ENCODE data around the gene OR8B12. TPM values are rescaled to one million over a fixed set of nuclear protein-coding genes. Genes with fewer than 3 reads are reported as not detected.

The OR8B12 gene
- total RNA-seq, 1 donor from 2014 or later, result not detected

DNA sequence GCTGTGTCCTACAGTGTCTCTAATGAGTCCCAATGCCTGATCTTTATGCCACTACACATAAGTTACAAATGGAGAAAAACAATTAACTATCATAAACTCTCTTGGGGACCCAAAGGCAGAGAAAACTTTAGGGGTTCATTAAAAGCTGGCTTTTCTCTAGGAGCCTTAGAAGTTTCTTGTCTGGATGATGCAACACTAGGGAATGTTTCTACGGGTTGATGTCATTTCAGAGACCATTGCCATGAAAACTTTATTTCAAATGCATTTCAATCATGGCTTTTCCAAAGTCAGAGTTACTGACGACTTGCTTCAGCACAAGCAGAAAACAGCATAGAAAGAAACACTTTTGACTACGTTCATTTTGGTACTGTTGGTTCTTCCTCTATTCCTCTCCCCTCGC is 8.5 kb upstream of the OR8B12 start:
- DNase-seq (ENCODE audit: low spot score), result no peak
- no peaks in the 10 kb centered on the region for H3K9me3 Mint-ChIP-seq
- H3K36me3 Mint-ChIP-seq (ENCODE audit: low read depth), result no peaks in the 10 kb centered on the region
- intact Hi-C loops (cut with micrococcal nuclease), result no loop called here
- no peak overlapping the region for H3K4me3 Mint-ChIP-seq
- no peak overlapping the region for H3K27ac Mint-ChIP-seq
- H3K4me1 Mint-ChIP-seq (ENCODE audit: low read depth), result no peaks in the 10 kb centered on the region
- H3K27me3 Mint-ChIP-seq (ENCODE audit: insufficient read depth), result no peaks in the 10 kb centered on the region

GRCh38 chr11:124551189-124551588 is 7.7 kb upstream of the OR8B12 start:
- Mint-ChIP-seq H3K27ac (no peak overlapping the region), H3K9me3 (no peaks in the 10 kb centered on the region), H3K27me3 (ENCODE audit: insufficient read depth) (no peaks in the 10 kb centered on the region), H3K4me1 (ENCODE audit: low read depth) (no peaks in the 10 kb centered on the region), H3K4me3 (no peak overlapping the region), H3K36me3 (ENCODE audit: low read depth) (no peaks in the 10 kb centered on the region)
- DNase-seq (ENCODE audit: low spot score), result no peak
- intact Hi-C loops (cut with micrococcal nuclease), result no loop called here

GRCh38 chr11:124543145-124543544 is 309 bp downstream of the OR8B12 start:
- Mint-ChIP-seq H3K27ac (no peak overlapping the region), H3K9me3 (no peaks in the 10 kb centered on the region), H3K36me3 (ENCODE audit: low read depth) (no peaks in the 10 kb centered on the region), H3K27me3 (ENCODE audit: insufficient read depth) (peaks cover 14% of the 10 kb centered on the region), H3K4me1 (ENCODE audit: low read depth) (no peaks in the 10 kb centered on the region), H3K4me3 (no peak overlapping the region)
- DNase-seq (ENCODE audit: low spot score), result no peak
- intact Hi-C loops (cut with micrococcal nuclease), result no loop called here

DNA sequence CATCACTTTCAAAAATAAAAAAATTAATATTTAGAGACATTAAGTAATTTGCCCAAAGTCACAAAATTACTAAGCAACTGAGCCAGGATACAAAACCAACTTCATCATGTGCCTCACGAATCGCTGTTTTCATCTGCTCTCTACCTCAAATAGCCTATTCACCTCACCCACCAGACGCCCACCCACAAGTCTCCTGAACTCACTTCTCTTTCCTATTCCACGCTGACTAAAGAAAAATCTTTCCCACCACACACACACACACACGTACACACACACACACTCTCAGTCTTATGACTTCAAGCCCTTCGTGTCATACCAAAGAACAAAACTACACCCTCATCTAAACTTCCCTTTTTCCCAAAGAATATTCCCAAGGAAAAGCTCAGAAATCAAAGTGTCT is 2.2 kb downstream of the OR8B12 start:
- no peaks in the 10 kb centered on the region for H3K36me3 Mint-ChIP-seq (ENCODE audit: low read depth)
- no peak overlapping the region for H3K4me3 Mint-ChIP-seq
- H3K4me1 Mint-ChIP-seq (ENCODE audit: low read depth), result no peaks in the 10 kb centered on the region
- no peaks in the 10 kb centered on the region for H3K9me3 Mint-ChIP-seq
- no peak for DNase-seq (ENCODE audit: low spot score)
- intact Hi-C loops (cut with micrococcal nuclease), result no loop called here
- no peak overlapping the region for H3K27ac Mint-ChIP-seq
- H3K27me3 Mint-ChIP-seq (ENCODE audit: insufficient read depth), result peaks cover 19% of the 10 kb centered on the region

DNA sequence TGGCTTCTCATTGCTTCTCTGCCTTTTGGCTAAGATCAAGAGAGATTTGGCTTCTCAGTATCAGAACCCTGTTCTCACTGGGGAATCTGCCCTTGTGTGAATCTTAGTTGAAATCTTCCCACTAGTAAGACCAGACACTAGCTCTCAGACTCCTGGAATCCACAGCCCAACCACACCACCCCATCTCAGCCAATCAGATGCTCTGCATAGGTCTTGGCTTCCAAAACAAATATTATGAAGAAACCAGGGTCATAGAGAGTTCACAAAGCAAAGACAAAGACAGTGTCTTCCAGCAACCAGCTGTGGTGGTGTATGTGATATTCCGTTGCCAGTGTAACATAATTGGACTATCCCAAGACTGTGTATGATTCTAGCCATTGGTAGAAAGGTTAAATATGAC is 5.4 kb downstream of the OR8B12 start:
- DNase-seq (ENCODE audit: low spot score), result no peak
- peaks cover 11% of the 10 kb centered on the region for H3K27me3 Mint-ChIP-seq (ENCODE audit: insufficient read depth)
- no peaks in the 10 kb centered on the region for H3K36me3 Mint-ChIP-seq (ENCODE audit: low read depth)
- no peak overlapping the region for H3K27ac Mint-ChIP-seq
- H3K9me3 Mint-ChIP-seq, result no peaks in the 10 kb centered on the region
- H3K4me1 Mint-ChIP-seq (ENCODE audit: low read depth), result no peaks in the 10 kb centered on the region
- intact Hi-C loops (cut with micrococcal nuclease), result no loop called here
- no peak overlapping the region for H3K4me3 Mint-ChIP-seq

- Mint-ChIP-seq H3K27me3 (ENCODE audit: insufficient read depth) (peaks cover 11% of the 10 kb centered on the region), H3K4me1 (ENCODE audit: low read depth) (no peaks in the 10 kb centered on the region), H3K9me3 (no peaks in the 10 kb centered on the region), H3K27ac (no peak overlapping the region), H3K36me3 (ENCODE audit: low read depth) (no peaks in the 10 kb centered on the region), H3K4me3 (no peak overlapping the region)
- intact Hi-C loops (cut with micrococcal nuclease), result no loop called here
- DNase-seq (ENCODE audit: low spot score), result no peak
These were observed 6.9 kb downstream of the OR8B12 start for GRCh38 chr11:124536520-124536919.

- Mint-ChIP-seq H3K4me3 (no peak overlapping the region), H3K36me3 (ENCODE audit: low read depth) (no peaks in the 10 kb centered on the region), H3K27ac (no peak overlapping the region), H3K27me3 (ENCODE audit: insufficient read depth) (peaks cover 11% of the 10 kb centered on the region), H3K4me1 (ENCODE audit: low read depth) (no peaks in the 10 kb centered on the region), H3K9me3 (no peaks in the 10 kb centered on the region)
- intact Hi-C loops (cut with micrococcal nuclease), result no loop called here
- DNase-seq (ENCODE audit: low spot score), result no peak
These were observed 7.8 kb downstream of the OR8B12 start for GRCh38 chr11:124535552-124536232.

DNA sequence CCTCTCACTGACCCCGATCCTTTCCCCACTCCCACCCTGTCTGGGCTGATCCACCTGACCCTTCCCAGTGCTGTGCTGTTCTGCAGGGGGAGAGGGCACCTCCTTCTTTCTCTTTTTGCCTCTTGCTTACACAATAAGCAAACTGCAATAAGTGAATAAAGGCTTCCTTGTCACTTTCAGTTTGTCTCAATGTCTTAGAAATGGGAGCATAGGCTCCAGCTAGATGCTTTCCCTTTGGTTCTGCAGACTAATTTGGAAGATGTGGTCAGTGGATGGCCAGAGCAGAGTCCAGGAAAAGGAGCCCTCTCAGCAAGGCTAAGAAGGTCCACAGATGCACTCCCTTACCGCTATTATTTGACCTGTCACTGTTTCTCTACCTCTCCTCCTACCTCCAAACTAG is 9.4 kb downstream of the OR8B12 start:
- Mint-ChIP-seq H3K27me3 (ENCODE audit: insufficient read depth) (peaks cover 9% of the 10 kb centered on the region), H3K9me3 (no peaks in the 10 kb centered on the region), H3K4me1 (ENCODE audit: low read depth) (no peaks in the 10 kb centered on the region), H3K36me3 (ENCODE audit: low read depth) (no peaks in the 10 kb centered on the region), H3K4me3 (no peak overlapping the region), H3K27ac (no peak overlapping the region)
- no peak for DNase-seq (ENCODE audit: low spot score)
- intact Hi-C loops (cut with micrococcal nuclease), result no loop called here

- no peak overlapping the region for H3K27ac Mint-ChIP-seq
- no peaks in the 10 kb centered on the region for H3K36me3 Mint-ChIP-seq (ENCODE audit: low read depth)
- no peaks in the 10 kb centered on the region for H3K4me1 Mint-ChIP-seq (ENCODE audit: low read depth)
- H3K4me3 Mint-ChIP-seq, result no peak overlapping the region
- intact Hi-C loops (cut with micrococcal nuclease), result no loop called here
- H3K9me3 Mint-ChIP-seq, result no peaks in the 10 kb centered on the region
- H3K27me3 Mint-ChIP-seq (ENCODE audit: insufficient read depth), result peaks cover 9% of the 10 kb centered on the region
- DNase-seq (ENCODE audit: low spot score), result no peak
These were observed 9.8 kb downstream of the OR8B12 start for GRCh38 chr11:124533626-124534025.

GRCh38 chr11:124520550-124520854 is 23.0 kb downstream of the OR8B12 start:
- intact Hi-C loops (cut with micrococcal nuclease), result no loop called here

DNA sequence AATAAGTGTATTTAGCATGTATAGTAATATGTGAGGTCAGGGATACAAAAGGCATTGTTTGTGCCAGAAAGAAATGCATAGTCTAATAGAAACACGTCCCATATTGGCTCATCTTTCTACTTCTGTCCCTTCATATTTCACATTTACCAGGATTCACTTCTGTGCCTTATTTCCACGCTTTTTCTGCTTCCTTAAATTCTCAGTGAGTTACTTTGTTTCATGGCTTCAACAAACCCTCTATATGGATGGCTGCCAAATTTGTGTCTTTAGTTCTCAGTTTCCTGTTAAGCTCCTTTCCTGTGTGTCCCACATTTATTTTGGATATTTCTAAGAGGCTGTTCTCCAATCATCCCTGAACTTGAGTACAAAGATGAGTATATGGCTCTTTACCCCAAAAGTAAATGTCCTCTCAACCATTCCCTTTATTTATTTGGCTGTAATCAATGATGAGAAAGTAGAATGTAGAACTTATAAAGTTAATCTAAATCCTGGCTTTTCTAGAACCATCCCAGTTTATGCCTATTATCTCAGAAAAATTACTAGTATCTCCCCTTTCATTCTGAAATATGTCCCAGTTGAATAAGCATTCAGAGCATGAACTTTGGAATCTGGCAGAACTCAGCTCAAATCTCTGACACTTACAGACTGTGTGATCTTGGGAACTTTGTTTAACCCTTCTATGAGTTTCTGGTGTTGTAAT is 23.5 kb downstream of the OR8B12 start:
- Mint-ChIP-seq H3K9me3 (no peaks in the 10 kb centered on the region), H3K27ac (no peak overlapping the region), H3K36me3 (ENCODE audit: low read depth) (no peaks in the 10 kb centered on the region), H3K27me3 (ENCODE audit: insufficient read depth) (no peaks in the 10 kb centered on the region), H3K4me1 (ENCODE audit: low read depth) (no peaks in the 10 kb centered on the region), H3K4me3 (no peak overlapping the region)
- no peak for DNase-seq (ENCODE audit: low spot score)
- intact Hi-C loops (cut with micrococcal nuclease), result no loop called here

More at GRCh38 chr11:124520550-124520854, 23.0 kb downstream of the OR8B12 start:
- Mint-ChIP-seq H3K4me1 (ENCODE audit: low read depth) (no peaks in the 10 kb centered on the region), H3K36me3 (ENCODE audit: low read depth) (no peaks in the 10 kb centered on the region), H3K27me3 (ENCODE audit: insufficient read depth) (no peaks in the 10 kb centered on the region), H3K4me3 (no peak overlapping the region), H3K9me3 (no peaks in the 10 kb centered on the region), H3K27ac (no peak overlapping the region)
- DNase-seq (ENCODE audit: low spot score), result no peak

GRCh38 chr11:124518989-124519451 is 24.4 kb downstream of the OR8B12 start:
- Mint-ChIP-seq H3K27me3 (ENCODE audit: insufficient read depth) (no peaks in the 10 kb centered on the region), H3K9me3 (no peaks in the 10 kb centered on the region), H3K4me1 (ENCODE audit: low read depth) (no peaks in the 10 kb centered on the region), H3K36me3 (ENCODE audit: low read depth) (no peaks in the 10 kb centered on the region), H3K4me3 (no peak overlapping the region), H3K27ac (no peak overlapping the region)
- no peak for DNase-seq (ENCODE audit: low spot score)
- intact Hi-C loops (cut with micrococcal nuclease), result no loop called here

GRCh38 chr11:124517314-124517713 is 26.1 kb downstream of the OR8B12 start:
- H3K27me3 Mint-ChIP-seq (ENCODE audit: insufficient read depth), result peaks cover under 1% of the 10 kb centered on the region
- no peaks in the 10 kb centered on the region for H3K9me3 Mint-ChIP-seq
- no peak for DNase-seq (ENCODE audit: low spot score)
- H3K4me1 Mint-ChIP-seq (ENCODE audit: low read depth), result no peaks in the 10 kb centered on the region
- H3K36me3 Mint-ChIP-seq (ENCODE audit: low read depth), result no peaks in the 10 kb centered on the region
- H3K4me3 Mint-ChIP-seq, result no peak overlapping the region
- H3K27ac Mint-ChIP-seq, result no peak overlapping the region
- intact Hi-C loops (cut with micrococcal nuclease), result no loop called here
